Measurements from ENCODE around the gene MSI2. TPM values are rescaled to one million over a fixed set of nuclear protein-coding genes. Genes with fewer than 3 reads are reported as not detected.

The MSI2 gene
- total RNA-seq, 1 donor = 23.2 TPM

DNA sequence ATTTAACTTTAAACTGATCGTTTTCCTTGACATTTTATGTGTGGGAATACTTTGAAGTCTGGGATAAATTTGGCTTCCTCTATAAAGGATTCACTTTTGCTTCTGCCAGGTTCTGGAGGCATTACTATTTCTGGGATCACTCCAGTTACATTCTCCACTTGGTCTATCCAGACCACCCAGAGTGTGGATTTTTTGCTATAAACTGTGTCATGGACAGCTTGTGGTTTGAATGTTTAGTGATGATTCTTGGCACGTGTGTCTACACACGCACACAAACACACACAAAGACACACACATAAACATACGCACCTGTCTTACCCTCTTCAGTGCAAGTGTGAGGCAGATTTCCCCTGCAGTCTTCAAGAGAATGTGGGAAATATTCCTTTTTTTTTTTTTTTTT is 27.4 kb upstream of the MSI2 start:
- Histone ChIP-seq H3K27me3 (ENCODE audit: insufficient read depth, low read length) (no peaks in the 10 kb centered on the region), H3K4me3 (ENCODE audit: insufficient read depth, low read length) (no peak overlapping the region), H2AFZ (ENCODE audit: low read length) (no peak overlapping the region), H3K36me3 (ENCODE audit: insufficient read depth, low read length) (no peaks in the 10 kb centered on the region), H3K27ac (ENCODE audit: low read depth, low read length) (no peak overlapping the region), H3K4me2 (ENCODE audit: insufficient read depth, low read length) (no peak overlapping the region), H4K20me1 (ENCODE audit: insufficient read depth, low read length) (no peaks in the 10 kb centered on the region), H3K4me1 (ENCODE audit: insufficient read depth, low read length) (no peaks in the 10 kb centered on the region), H3K79me2 (ENCODE audit: insufficient read depth, low read length) (no peaks in the 10 kb centered on the region), H3K9me3 (ENCODE audit: low read depth, low read length) (no peaks in the 10 kb centered on the region)
- TF ChIP-seq, protein P1, sequence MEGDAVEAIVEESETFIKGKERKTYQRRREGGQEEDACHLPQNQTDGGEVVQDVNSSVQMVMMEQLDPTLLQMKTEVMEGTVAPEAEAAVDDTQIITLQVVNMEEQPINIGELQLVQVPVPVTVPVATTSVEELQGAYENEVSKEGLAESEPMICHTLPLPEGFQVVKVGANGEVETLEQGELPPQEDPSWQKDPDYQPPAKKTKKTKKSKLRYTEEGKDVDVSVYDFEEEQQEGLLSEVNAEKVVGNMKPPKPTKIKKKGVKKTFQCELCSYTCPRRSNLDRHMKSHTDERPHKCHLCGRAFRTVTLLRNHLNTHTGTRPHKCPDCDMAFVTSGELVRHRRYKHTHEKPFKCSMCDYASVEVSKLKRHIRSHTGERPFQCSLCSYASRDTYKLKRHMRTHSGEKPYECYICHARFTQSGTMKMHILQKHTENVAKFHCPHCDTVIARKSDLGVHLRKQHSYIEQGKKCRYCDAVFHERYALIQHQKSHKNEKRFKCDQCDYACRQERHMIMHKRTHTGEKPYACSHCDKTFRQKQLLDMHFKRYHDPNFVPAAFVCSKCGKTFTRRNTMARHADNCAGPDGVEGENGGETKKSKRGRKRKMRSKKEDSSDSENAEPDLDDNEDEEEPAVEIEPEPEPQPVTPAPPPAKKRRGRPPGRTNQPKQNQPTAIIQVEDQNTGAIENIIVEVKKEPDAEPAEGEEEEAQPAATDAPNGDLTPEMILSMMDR (IDR thresholded peaks at IDR 0.05; ENCODE audit: extremely low read depth, low read depth, low read length) = no peak
- no peak for DNase-seq (ENCODE audit: insufficient read length, low spot score, missing footprints)

DNA sequence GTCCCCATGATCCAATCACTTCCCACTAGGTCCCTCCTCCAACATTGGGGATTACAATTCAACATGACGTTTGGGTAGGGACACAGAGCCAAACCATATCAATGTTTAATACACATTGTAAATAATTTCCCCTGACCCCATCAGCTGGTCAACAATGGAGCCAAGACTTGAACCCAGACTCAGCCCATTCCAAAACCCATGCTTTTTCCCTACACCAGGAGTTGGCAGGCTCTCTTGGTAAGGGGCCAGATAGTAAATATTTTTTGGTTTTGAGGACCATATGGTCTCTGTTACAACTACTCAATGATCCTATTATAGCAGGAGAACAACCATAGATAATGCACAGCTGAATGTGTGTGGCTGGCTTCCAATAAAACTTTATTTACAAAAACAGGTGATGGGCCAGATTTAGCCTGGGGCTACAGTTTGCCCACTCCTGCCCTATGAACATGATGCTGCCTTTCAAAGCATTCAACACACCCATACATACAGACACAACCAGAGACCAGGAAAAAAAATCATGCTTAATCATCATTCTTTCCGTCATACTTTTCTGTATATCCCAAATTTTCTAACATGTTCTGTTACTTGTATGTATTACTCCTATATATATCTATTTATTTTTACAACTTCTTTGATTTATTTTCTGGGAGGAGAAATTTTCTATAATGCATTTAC is 22.1 kb upstream of the MSI2 start:
- Histone ChIP-seq H3K79me2 (ENCODE audit: insufficient read depth, low read length) (no peaks in the 10 kb centered on the region), H4K20me1 (ENCODE audit: insufficient read depth, low read length) (no peaks in the 10 kb centered on the region), H3K4me3 (ENCODE audit: insufficient read depth, low read length) (no peak overlapping the region), H3K9me3 (ENCODE audit: low read depth, low read length) (no peaks in the 10 kb centered on the region), H3K4me2 (ENCODE audit: insufficient read depth, low read length) (no peak overlapping the region), H3K4me1 (ENCODE audit: insufficient read depth, low read length) (no peaks in the 10 kb centered on the region), H2AFZ (ENCODE audit: low read length) (no peak overlapping the region), H3K36me3 (ENCODE audit: insufficient read depth, low read length) (no peaks in the 10 kb centered on the region), H3K27ac (ENCODE audit: low read depth, low read length) (no peak overlapping the region), H3K27me3 (ENCODE audit: insufficient read depth, low read length) (no peaks in the 10 kb centered on the region)
- TF ChIP-seq, protein P1 (IDR thresholded peaks at IDR 0.05; ENCODE audit: extremely low read depth, low read depth, low read length) = no peak
- DNase-seq (ENCODE audit: insufficient read length, low spot score, missing footprints) = no peak

DNA sequence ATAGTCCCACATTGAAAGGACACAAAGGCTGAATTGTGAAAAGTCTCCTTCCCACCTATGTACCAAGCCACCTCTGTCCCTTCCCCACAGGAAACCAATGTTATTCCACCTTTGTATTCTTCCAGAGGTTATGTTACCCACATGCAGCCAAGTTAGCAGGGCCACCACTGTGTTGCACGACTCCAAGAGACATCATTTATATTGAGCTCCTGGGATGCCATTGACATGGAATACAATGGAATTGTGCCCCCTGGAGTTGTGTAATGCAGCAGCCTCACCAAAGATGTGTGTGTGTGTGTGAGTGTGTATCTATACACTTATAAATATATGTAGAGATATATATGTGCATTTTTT is 21.6 kb upstream of the MSI2 start:
- H3K4me3 ChIP-seq (ENCODE audit: insufficient read depth, low read length) = no peak overlapping the region
- no peak overlapping the region for H3K4me2 ChIP-seq (ENCODE audit: insufficient read depth, low read length)
- H3K36me3 ChIP-seq (ENCODE audit: insufficient read depth, low read length) = no peaks in the 10 kb centered on the region
- DNase-seq (ENCODE audit: insufficient read length, low spot score, missing footprints) = no peak
- H3K4me1 ChIP-seq (ENCODE audit: insufficient read depth, low read length) = no peaks in the 10 kb centered on the region
- no peak overlapping the region for H3K27ac ChIP-seq (ENCODE audit: low read depth, low read length)
- no peak overlapping the region for H2AFZ ChIP-seq (ENCODE audit: low read length)
- no peaks in the 10 kb centered on the region for H3K27me3 ChIP-seq (ENCODE audit: insufficient read depth, low read length)
- no peaks in the 10 kb centered on the region for H3K79me2 ChIP-seq (ENCODE audit: insufficient read depth, low read length)
- H4K20me1 ChIP-seq (ENCODE audit: insufficient read depth, low read length) = no peaks in the 10 kb centered on the region
- no peaks in the 10 kb centered on the region for H3K9me3 ChIP-seq (ENCODE audit: low read depth, low read length)
- TF ChIP-seq, protein P1 (IDR thresholded peaks at IDR 0.05; ENCODE audit: extremely low read depth, low read depth, low read length) = no peak

DNA sequence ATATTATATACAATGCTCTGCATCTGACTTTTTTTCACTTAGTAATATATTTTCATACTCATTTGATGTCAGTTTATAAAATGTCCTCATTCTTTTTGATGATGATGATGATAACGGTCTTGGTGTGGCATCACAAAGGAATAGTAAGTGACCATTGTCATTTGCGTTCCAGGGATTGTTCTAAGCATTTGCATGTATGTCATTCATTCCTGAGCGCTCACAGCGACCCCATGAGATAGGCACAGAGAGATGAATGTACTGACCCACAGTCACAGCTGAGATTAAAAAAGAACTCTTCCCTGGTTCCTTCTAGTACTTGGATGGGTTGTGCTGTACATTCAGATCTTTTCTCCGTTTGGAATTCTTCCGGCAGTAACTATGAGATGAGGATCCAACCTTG is 21.2 kb upstream of the MSI2 start:
- no peaks in the 10 kb centered on the region for H4K20me1 ChIP-seq (ENCODE audit: insufficient read depth, low read length)
- H2AFZ ChIP-seq (ENCODE audit: low read length) = no peak overlapping the region
- no peaks in the 10 kb centered on the region for H3K4me1 ChIP-seq (ENCODE audit: insufficient read depth, low read length)
- no peaks in the 10 kb centered on the region for H3K9me3 ChIP-seq (ENCODE audit: low read depth, low read length)
- H3K79me2 ChIP-seq (ENCODE audit: insufficient read depth, low read length) = no peaks in the 10 kb centered on the region
- no peaks in the 10 kb centered on the region for H3K27me3 ChIP-seq (ENCODE audit: insufficient read depth, low read length)
- no peak overlapping the region for H3K27ac ChIP-seq (ENCODE audit: low read depth, low read length)
- TF ChIP-seq, protein P1 (IDR thresholded peaks at IDR 0.05; ENCODE audit: extremely low read depth, low read depth, low read length) = no peak
- H3K4me3 ChIP-seq (ENCODE audit: insufficient read depth, low read length) = no peak overlapping the region
- DNase-seq (ENCODE audit: insufficient read length, low spot score, missing footprints) = no peak
- H3K36me3 ChIP-seq (ENCODE audit: insufficient read depth, low read length) = no peaks in the 10 kb centered on the region
- no peak overlapping the region for H3K4me2 ChIP-seq (ENCODE audit: insufficient read depth, low read length)
